Nephron (organoid): Measurements from ENCODE around the gene C2orf80.
A peak's percentile ranks its signal among the peaks of the same experiment; 100 is the strongest.

Experiments used
- H3K27ac Mint-ChIP-seq, 3 experiments: 2 replicates each; pipeline ENCODE4 v1.8.0; 2020; ENCODE audit warnings: mixed read lengths in 3 of 3, mild to moderate bottlenecking in 2 of 3, moderate library complexity in 1 of 3
- H3K27me3 Mint-ChIP-seq: 2 replicates; pipeline ENCODE4 v1.8.0; 2021; ENCODE audit warnings: low read depth, mild to moderate bottlenecking, moderate library complexity, mixed read lengths
- H3K36me3 Mint-ChIP-seq: 2 replicates; pipeline ENCODE4 v1.8.0; 2020; ENCODE audit warnings: low read depth, mixed read lengths
- H3K4me1 Mint-ChIP-seq: 2 replicates; pipeline ENCODE4 v1.8.0; 2020; ENCODE audit warnings: mixed read lengths
- H3K4me3 Mint-ChIP-seq, 3 experiments: 2 replicates each; pipeline ENCODE4 v1.8.0; 2020; ENCODE audit warnings: mild to moderate bottlenecking in 3 of 3, mixed read lengths in 3 of 3, moderate library complexity in 2 of 3
- H3K9me3 Mint-ChIP-seq: 2 replicates; pipeline ENCODE4 v1.8.0; 2020; ENCODE audit warnings: mixed read lengths
- CTCF ChIP-seq, 3 experiments: fragments of 200-600 bp; sonication (generic); IDR thresholded peaks; one replicate each; pipeline ENCODE4 v1.5.0; 2021; ENCODE audit warnings: antibody characterized with exemption in 3 of 3; ENCODE audit not compliant: unreplicated experiment in 3 of 3

The C2orf80 gene

DNA sequence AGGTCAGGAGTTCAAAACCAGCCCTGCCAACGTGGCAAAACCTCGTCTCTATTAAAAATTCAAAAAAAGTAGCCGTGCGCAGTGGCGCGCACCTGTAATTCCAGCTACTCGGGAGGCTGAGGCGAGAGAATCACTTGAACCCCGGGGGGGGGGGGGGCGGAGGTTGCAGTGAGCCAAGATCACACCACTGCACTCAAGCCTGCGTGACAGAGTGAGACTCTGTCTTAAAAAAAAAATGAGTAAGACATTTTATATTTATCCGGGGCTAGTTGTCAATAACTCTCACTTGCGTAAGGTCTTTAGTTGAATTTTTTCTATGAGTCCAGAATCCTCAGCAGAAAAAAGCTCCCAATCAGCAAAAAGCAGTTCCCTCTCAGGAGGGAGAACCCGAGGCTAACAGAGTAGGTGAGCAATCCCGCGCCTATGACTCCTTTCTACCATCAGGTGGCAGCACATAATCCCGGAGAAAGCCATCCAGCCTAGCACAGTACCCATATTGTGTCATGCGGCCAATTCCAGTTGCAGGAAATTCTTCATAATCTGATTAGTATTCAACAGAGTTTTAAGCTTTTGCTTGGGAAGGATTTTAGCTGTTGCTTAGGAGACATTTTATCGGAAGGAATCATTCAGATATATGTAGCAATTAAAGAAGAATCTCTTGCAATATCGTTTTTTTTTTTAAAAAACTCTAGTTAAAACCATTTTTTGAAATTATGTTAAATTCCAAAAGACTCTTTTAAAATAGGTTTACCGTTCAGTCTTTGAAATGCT lies 14.6 kb downstream of the C2orf80 start:
- peaks cover 5% of the 10 kb centered on the region for H3K4me1 Mint-ChIP-seq
- TF ChIP-seq CTCF (IDR thresholded peaks at IDR 0.05; ENCODE audit: unreplicated experiment in 3 of 3) = peak; percentile 77 to 93 (median 83)
- H3K4me3 Mint-ChIP-seq = no peak overlapping the region
- no peaks in the 10 kb centered on the region for H3K9me3 Mint-ChIP-seq
- no peak overlapping the region for H3K27ac Mint-ChIP-seq
- no peaks in the 10 kb centered on the region for H3K36me3 Mint-ChIP-seq
- H3K27me3 Mint-ChIP-seq = no peaks in the 10 kb centered on the region

DNA sequence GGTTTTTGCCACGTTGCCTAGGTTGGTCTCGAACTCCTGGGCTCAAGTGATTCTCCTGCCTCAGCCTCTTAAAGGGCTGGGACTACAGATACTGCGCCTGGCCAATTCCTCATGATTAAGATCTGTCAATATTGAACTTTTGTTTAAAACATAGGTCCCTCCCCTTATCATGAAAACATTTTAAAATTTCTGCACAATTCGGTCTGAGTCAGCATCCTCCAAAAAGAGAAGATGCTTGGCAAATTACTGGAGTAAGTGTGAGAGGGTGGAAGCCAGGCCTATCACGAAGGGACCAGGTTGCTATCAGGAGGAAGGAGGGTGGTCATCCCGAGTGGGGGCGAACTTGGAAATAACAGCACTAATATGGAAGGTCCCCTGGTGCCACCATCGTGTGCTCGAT lies 15.7 kb downstream of the C2orf80 start:
- no peaks in the 10 kb centered on the region for H3K36me3 Mint-ChIP-seq
- H3K9me3 Mint-ChIP-seq = no peaks in the 10 kb centered on the region
- no peak overlapping the region for H3K27ac Mint-ChIP-seq
- no peak overlapping the region for H3K4me3 Mint-ChIP-seq
- no peak for TF ChIP-seq CTCF (IDR thresholded peaks at IDR 0.05; ENCODE audit: unreplicated experiment in 3 of 3)
- peaks cover 5% of the 10 kb centered on the region for H3K4me1 Mint-ChIP-seq
- no peaks in the 10 kb centered on the region for H3K27me3 Mint-ChIP-seq

DNA sequence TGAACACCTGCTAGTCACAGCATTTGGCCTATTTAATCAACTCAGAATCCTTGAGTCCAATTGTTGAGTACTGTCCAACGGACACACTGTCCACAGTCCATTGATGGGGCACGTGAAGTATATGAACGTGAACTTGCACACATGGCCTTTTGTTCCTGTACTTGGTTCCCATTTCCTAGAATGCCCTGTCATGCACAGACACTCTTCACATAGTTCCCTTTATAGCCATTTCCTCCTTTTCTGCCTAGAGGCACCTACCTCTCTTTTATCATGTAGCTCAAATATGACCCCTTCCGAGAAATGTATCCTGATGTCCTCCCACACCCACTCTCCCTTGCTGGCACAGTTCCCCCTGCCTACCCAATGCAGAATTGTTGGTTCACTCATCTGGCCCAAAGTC lies 17.7 kb downstream of the C2orf80 start:
- H3K4me3 Mint-ChIP-seq = no peak overlapping the region
- TF ChIP-seq CTCF (IDR thresholded peaks at IDR 0.05; ENCODE audit: unreplicated experiment in 3 of 3) = no peak
- no peaks in the 10 kb centered on the region for H3K9me3 Mint-ChIP-seq
- no peak overlapping the region for H3K27ac Mint-ChIP-seq
- no peaks in the 10 kb centered on the region for H3K27me3 Mint-ChIP-seq
- H3K4me1 Mint-ChIP-seq = peaks cover 5% of the 10 kb centered on the region
- H3K36me3 Mint-ChIP-seq = no peaks in the 10 kb centered on the region

- no peak overlapping the region for H3K4me3 Mint-ChIP-seq
- H3K4me1 Mint-ChIP-seq = no peaks in the 10 kb centered on the region
- no peak for TF ChIP-seq CTCF (IDR thresholded peaks at IDR 0.05; ENCODE audit: unreplicated experiment in 3 of 3)
- H3K27me3 Mint-ChIP-seq = no peaks in the 10 kb centered on the region
- no peaks in the 10 kb centered on the region for H3K36me3 Mint-ChIP-seq
- H3K9me3 Mint-ChIP-seq = no peaks in the 10 kb centered on the region
- no peak overlapping the region for H3K27ac Mint-ChIP-seq
These were observed 24.7 kb downstream of the C2orf80 start for GRCh38 chr2:208164951-208165755.

- no peaks in the 10 kb centered on the region for H3K4me1 Mint-ChIP-seq
- H3K27ac Mint-ChIP-seq = no peak within 1 kb of the TSS
- no peaks in the 10 kb centered on the region for H3K9me3 Mint-ChIP-seq
- no peaks in the 10 kb centered on the region for H3K27me3 Mint-ChIP-seq
- TF ChIP-seq CTCF (IDR thresholded peaks at IDR 0.05; ENCODE audit: unreplicated experiment in 3 of 3) = no peak
- no peak within 1 kb of the TSS for H3K4me3 Mint-ChIP-seq
- H3K36me3 Mint-ChIP-seq = no peaks in the 10 kb centered on the region
These were observed 26.3 kb downstream of the C2orf80 start, which contains the start of gene CRYGA for GRCh38 chr2:208163489-208163888. Gene CRYGA, minus strand, starts transcription at chr2:208163589. Its CDS starts 33 bp downstream, at chr2:208163556.
